K562 (cell line): ENCODE results near the gene UCP1. TPM values are rescaled to one million over a fixed set of nuclear protein-coding genes. Genes with fewer than 3 reads are reported as not detected.

Experiments used
- CBFA2T3 ChIP-seq: fragments of 450-650 bp; IDR thresholded peaks from 2 replicates; pipeline ENCODE4 v1.6.1; 2017
- CCNT2 ChIP-seq: IDR thresholded peaks from 2 replicates; pipeline ENCODE4 v1.6.1; 2011; ENCODE audit warnings: borderline replicate concordance, low read depth, mild to moderate bottlenecking, moderate library complexity, mixed read lengths, low read length; ENCODE audit not compliant: insufficient read length; ENCODE audit errors: extremely low read depth
- CEBPB ChIP-seq: fragments of 450-650 bp; IDR thresholded peaks from 2 replicates; pipeline ENCODE4 v1.6.1; 2016; ENCODE audit warnings: missing genetic modification characterization, missing compliant biosample characterization
- EP300 ChIP-seq: IDR thresholded peaks from 2 replicates; pipeline ENCODE4 v1.6.1; 2012; ENCODE audit warnings: low read length, improper control_type of control experiment
- FOXK2 ChIP-seq, 2 experiments: fragments of 450-650 bp; IDR thresholded peaks in 1 of 2; conservative IDR thresholded peaks in 1 of 2; 2 replicates each; pipeline ENCODE4 v1.6.1; 2016; ENCODE audit warnings: low read depth in 2 of 2, mild to moderate bottlenecking in 1 of 2
- LEF1 ChIP-seq: fragments of 450-650 bp; IDR thresholded peaks from 2 replicates; pipeline ENCODE4 v1.6.1; 2016; ENCODE audit warnings: mild to moderate bottlenecking
- MYC ChIP-seq, 2 experiments: fragments of 250-450 bp in 1 of 2; sonication (Bioruptor Pico) in 1 of 2; IDR thresholded peaks; 2 replicates each; pipeline versions ENCODE4 v1.5.1 to v1.6.1; 2012 to 2021; ENCODE audit warnings: low read depth in 2 of 2, borderline replicate concordance in 1 of 2, improper control_type of control experiment in 1 of 2, low read length in 1 of 2, mild to moderate bottlenecking in 1 of 2, moderate library complexity in 1 of 2
- NCOA1 ChIP-seq: fragments of 450-650 bp; IDR thresholded peaks from 2 replicates; pipeline ENCODE4 v1.6.1; 2016; ENCODE audit warnings: low read depth
- PURB ChIP-seq: sonication (generic); formaldehyde crosslinking; IDR thresholded peaks from 2 replicates; pipeline ENCODE4 v1.9.0; 2021; ENCODE audit warnings: low read depth, mild to moderate bottlenecking, missing genetic modification reagents
- SNIP1 ChIP-seq: fragments of 450-650 bp; IDR thresholded peaks from 2 replicates; pipeline ENCODE4 v1.7.1; 2017; ENCODE audit warnings: low read depth, mild to moderate bottlenecking
- ZNF584 ChIP-seq: fragments of 200-800 bp; sonication (Bioruptor generic); IDR thresholded peaks from 2 replicates; pipeline ENCODE4 v1.6.1; 2016; ENCODE audit warnings: low read depth, mild to moderate bottlenecking, missing genetic modification characterization, missing compliant biosample characterization
- polyA plus RNA-seq, 8 experiments: library from polyadenylated mRNA; depleted of rRNA in 4 of 8; stranded (reverse) in 5 of 8; unstranded in 3 of 8; fragments of >200 nt; fragmentation: Nextera tagmentation in 2 of 8; fragmentation: Illumina TruSeq in 1 of 8; extraction: Ambion mirVana in 2 of 8; extraction: Trizol in 1 of 8; gene quantifications; 2 replicates each; pipeline versions ENCODE4 v1.2.1 to v1.2.3, GENCODE V29; 2011 to 2014; ENCODE audit warnings: inconsistent platforms in 1 of 8, missing spikeins in 1 of 8
- total RNA-seq, 7 experiments: library from RNA; depleted of rRNA in 6 of 7; stranded (reverse); fragments of >200 nt in 6 of 7; fragmentation: Illumina TruSeq in 2 of 7; extraction: Trizol in 2 of 7; gene quantifications; 2 replicates each; pipeline versions ENCODE4 v1.2.1 to v1.2.3, GENCODE V29; 2011 to 2021; ENCODE audit warnings: low replicate concordance in 1 of 7
- TF ChIP-seq, protein P1 (sequence below): fragments of 200-600 bp; sonication (generic); IDR thresholded peaks from one replicate; pipeline ENCODE4 v1.6.1; 2012; ENCODE audit warnings: mild to moderate bottlenecking, low read depth, low read length, inconsistent platforms
- TF ChIP-seq, protein P2 (sequence below): fragments of 450-650 bp; formaldehyde crosslinking; IDR thresholded peaks from 2 replicates; pipeline ENCODE4 v1.4.0; 2020; ENCODE audit warnings: mild to moderate bottlenecking, moderate library complexity
- TF ChIP-seq, protein P3 (sequence below): fragments of 250-450 bp; sonication (Bioruptor Pico); IDR thresholded peaks from 2 replicates; pipeline ENCODE4 v1.8.0; 2022; ENCODE audit warnings: inconsistent platforms, mild to moderate bottlenecking, moderate library complexity, borderline replicate concordance

The UCP1 gene
- total and polyA plus RNA-seq, 9 of the 15 experiments (the other 6 are each of a cell fraction or from before 2014, with no cell fraction given) = not detected

DNA sequence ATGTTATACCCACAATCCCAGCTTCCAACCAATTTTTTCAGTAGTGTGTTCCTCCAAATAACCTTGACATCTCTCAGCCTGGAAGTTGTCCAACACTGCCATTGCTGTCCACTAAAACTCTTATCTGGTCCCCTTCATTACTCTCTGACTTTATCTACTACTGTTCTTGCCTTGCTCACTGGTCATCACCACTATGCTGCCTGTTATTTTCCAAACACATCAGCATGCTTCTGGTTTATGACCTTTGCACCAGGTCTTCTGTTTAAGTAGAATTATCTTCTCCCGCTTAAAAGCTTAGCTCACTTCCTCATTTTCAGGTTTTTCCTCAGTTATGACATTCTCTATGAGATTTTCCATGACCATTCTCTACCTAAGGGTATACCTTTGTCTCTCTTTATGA lies 39.3 kb downstream of the UCP1 start (continued):
- TF ChIP-seq, protein P1, sequence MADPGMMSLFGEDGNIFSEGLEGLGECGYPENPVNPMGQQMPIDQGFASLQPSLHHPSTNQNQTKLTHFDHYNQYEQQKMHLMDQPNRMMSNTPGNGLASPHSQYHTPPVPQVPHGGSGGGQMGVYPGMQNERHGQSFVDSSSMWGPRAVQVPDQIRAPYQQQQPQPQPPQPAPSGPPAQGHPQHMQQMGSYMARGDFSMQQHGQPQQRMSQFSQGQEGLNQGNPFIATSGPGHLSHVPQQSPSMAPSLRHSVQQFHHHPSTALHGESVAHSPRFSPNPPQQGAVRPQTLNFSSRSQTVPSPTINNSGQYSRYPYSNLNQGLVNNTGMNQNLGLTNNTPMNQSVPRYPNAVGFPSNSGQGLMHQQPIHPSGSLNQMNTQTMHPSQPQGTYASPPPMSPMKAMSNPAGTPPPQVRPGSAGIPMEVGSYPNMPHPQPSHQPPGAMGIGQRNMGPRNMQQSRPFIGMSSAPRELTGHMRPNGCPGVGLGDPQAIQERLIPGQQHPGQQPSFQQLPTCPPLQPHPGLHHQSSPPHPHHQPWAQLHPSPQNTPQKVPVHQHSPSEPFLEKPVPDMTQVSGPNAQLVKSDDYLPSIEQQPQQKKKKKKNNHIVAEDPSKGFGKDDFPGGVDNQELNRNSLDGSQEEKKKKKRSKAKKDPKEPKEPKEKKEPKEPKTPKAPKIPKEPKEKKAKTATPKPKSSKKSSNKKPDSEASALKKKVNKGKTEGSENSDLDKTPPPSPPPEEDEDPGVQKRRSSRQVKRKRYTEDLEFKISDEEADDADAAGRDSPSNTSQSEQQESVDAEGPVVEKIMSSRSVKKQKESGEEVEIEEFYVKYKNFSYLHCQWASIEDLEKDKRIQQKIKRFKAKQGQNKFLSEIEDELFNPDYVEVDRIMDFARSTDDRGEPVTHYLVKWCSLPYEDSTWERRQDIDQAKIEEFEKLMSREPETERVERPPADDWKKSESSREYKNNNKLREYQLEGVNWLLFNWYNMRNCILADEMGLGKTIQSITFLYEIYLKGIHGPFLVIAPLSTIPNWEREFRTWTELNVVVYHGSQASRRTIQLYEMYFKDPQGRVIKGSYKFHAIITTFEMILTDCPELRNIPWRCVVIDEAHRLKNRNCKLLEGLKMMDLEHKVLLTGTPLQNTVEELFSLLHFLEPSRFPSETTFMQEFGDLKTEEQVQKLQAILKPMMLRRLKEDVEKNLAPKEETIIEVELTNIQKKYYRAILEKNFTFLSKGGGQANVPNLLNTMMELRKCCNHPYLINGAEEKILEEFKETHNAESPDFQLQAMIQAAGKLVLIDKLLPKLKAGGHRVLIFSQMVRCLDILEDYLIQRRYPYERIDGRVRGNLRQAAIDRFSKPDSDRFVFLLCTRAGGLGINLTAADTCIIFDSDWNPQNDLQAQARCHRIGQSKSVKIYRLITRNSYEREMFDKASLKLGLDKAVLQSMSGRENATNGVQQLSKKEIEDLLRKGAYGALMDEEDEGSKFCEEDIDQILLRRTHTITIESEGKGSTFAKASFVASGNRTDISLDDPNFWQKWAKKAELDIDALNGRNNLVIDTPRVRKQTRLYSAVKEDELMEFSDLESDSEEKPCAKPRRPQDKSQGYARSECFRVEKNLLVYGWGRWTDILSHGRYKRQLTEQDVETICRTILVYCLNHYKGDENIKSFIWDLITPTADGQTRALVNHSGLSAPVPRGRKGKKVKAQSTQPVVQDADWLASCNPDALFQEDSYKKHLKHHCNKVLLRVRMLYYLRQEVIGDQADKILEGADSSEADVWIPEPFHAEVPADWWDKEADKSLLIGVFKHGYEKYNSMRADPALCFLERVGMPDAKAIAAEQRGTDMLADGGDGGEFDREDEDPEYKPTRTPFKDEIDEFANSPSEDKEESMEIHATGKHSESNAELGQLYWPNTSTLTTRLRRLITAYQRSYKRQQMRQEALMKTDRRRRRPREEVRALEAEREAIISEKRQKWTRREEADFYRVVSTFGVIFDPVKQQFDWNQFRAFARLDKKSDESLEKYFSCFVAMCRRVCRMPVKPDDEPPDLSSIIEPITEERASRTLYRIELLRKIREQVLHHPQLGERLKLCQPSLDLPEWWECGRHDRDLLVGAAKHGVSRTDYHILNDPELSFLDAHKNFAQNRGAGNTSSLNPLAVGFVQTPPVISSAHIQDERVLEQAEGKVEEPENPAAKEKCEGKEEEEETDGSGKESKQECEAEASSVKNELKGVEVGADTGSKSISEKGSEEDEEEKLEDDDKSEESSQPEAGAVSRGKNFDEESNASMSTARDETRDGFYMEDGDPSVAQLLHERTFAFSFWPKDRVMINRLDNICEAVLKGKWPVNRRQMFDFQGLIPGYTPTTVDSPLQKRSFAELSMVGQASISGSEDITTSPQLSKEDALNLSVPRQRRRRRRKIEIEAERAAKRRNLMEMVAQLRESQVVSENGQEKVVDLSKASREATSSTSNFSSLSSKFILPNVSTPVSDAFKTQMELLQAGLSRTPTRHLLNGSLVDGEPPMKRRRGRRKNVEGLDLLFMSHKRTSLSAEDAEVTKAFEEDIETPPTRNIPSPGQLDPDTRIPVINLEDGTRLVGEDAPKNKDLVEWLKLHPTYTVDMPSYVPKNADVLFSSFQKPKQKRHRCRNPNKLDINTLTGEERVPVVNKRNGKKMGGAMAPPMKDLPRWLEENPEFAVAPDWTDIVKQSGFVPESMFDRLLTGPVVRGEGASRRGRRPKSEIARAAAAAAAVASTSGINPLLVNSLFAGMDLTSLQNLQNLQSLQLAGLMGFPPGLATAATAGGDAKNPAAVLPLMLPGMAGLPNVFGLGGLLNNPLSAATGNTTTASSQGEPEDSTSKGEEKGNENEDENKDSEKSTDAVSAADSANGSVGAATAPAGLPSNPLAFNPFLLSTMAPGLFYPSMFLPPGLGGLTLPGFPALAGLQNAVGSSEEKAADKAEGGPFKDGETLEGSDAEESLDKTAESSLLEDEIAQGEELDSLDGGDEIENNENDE = no peak
- TF ChIP-seq CCNT2 = peak; percentile 33
- peak; percentile 78 for TF ChIP-seq EP300
- no peak for TF ChIP-seq PURB
- peak; percentile 63 for TF ChIP-seq MYC (IDR thresholded peaks at IDR 0.05; ENCODE audit: low read depth, low read length)
- no peak for TF ChIP-seq MYC (CRISPR knock-in tag; IDR thresholded peaks at IDR 0.05; ENCODE audit: borderline replicate concordance, low read depth)
- peak; percentile 76 for TF ChIP-seq LEF1
- TF ChIP-seq CEBPB (tag) = no peak
- peak; percentile 94 for TF ChIP-seq CBFA2T3
- TF ChIP-seq SNIP1 = no peak
- TF ChIP-seq, protein P2, sequence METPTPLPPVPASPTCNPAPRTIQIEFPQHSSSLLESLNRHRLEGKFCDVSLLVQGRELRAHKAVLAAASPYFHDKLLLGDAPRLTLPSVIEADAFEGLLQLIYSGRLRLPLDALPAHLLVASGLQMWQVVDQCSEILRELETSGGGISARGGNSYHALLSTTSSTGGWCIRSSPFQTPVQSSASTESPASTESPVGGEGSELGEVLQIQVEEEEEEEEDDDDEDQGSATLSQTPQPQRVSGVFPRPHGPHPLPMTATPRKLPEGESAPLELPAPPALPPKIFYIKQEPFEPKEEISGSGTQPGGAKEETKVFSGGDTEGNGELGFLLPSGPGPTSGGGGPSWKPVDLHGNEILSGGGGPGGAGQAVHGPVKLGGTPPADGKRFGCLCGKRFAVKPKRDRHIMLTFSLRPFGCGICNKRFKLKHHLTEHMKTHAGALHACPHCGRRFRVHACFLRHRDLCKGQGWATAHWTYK (CRISPR knock-in tag) = no peak
- 0 out of 2 replicates have a peak, but pooled peaks have one; percentile 35 for TF ChIP-seq NCOA1
- TF ChIP-seq FOXK2 (conservative IDR thresholded peaks at IDR 0.05 in 1 of 2, IDR thresholded peaks at IDR 0.05 in 1 of 2; ENCODE audit: low read depth in 2 of 2) = peak; percentile 79
- TF ChIP-seq, protein P3, sequence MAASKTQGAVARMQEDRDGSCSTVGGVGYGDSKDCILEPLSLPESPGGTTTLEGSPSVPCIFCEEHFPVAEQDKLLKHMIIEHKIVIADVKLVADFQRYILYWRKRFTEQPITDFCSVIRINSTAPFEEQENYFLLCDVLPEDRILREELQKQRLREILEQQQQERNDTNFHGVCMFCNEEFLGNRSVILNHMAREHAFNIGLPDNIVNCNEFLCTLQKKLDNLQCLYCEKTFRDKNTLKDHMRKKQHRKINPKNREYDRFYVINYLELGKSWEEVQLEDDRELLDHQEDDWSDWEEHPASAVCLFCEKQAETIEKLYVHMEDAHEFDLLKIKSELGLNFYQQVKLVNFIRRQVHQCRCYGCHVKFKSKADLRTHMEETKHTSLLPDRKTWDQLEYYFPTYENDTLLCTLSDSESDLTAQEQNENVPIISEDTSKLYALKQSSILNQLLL (CRISPR knock-in tag) = no peak
- TF ChIP-seq ZNF584 = 0 out of 2 replicates have a peak, but pooled peaks have one; percentile 31
